ENCODE data around the gene OAS3.

Gene OAS3

GRCh38 chr12:113003636-113004035, 65.4 kb downstream of the OAS3 start:
- TF ChIP-seq CTCF (conservative IDR thresholded peaks at IDR 0.05; ENCODE audit: low read depth, low read length) = no peak
- H3K4me3 ChIP-seq (ENCODE audit: low read length) = no peak overlapping the region
- DNase-seq (ENCODE audit: low read depth) = no peak

GRCh38 chr12:113005762-113006161, 67.5 kb downstream of the OAS3 start:
- no peak overlapping the region for H3K4me3 ChIP-seq (ENCODE audit: low read length)
- TF ChIP-seq CTCF (conservative IDR thresholded peaks at IDR 0.05; ENCODE audit: low read depth, low read length) = peak; percentile 52
- no peak for DNase-seq (ENCODE audit: low read depth)

- no peak overlapping the region for H3K4me3 ChIP-seq (ENCODE audit: low read length)
- no peak for DNase-seq (ENCODE audit: low read depth)
- no peak for TF ChIP-seq CTCF (conservative IDR thresholded peaks at IDR 0.05; ENCODE audit: low read depth, low read length)
Measured at GRCh38 chr12:113006206-113006605, 67.9 kb downstream of the OAS3 start.

GRCh38 chr12:113006641-113007040, 68.4 kb downstream of the OAS3 start:
- no peak for DNase-seq (ENCODE audit: low read depth)
- no peak for TF ChIP-seq CTCF (conservative IDR thresholded peaks at IDR 0.05; ENCODE audit: low read depth, low read length)
- H3K4me3 ChIP-seq (ENCODE audit: low read length) = no peak overlapping the region

- no peak overlapping the region for H3K4me3 ChIP-seq (ENCODE audit: low read length)
- peak; percentile 74 for DNase-seq (ENCODE audit: low read depth)
Measured at GRCh38 chr12:113007166-113007565, 68.9 kb downstream of the OAS3 start.

GRCh38 chr12:113010701-113011100, 72.4 kb downstream of the OAS3 start:
- no peak for TF ChIP-seq CTCF (conservative IDR thresholded peaks at IDR 0.05; ENCODE audit: low read depth, low read length)
- H3K4me3 ChIP-seq (ENCODE audit: low read length) = no peak overlapping the region
- DNase-seq (ENCODE audit: low read depth) = no peak

More at GRCh38 chr12:113007166-113007565, 68.9 kb downstream of the OAS3 start:
- TF ChIP-seq CTCF (conservative IDR thresholded peaks at IDR 0.05; ENCODE audit: low read depth, low read length) = no peak

GRCh38 chr12:113014565-113014964, 76.3 kb downstream of the OAS3 start:
- DNase-seq (ENCODE audit: low read depth) = no peak
- TF ChIP-seq CTCF (conservative IDR thresholded peaks at IDR 0.05; ENCODE audit: low read depth, low read length) = no peak
- no peak overlapping the region for H3K4me3 ChIP-seq (ENCODE audit: low read length)
